Neuron (in vitro differentiated cells): ENCODE results near the gene OSBPL2.

Experiments used
- H2AFZ ChIP-seq: one replicate; pipeline ENCODE4 v1.6.1; 2013; ENCODE audit warnings: low read depth, mild to moderate bottlenecking, inconsistent platforms, low read length, moderate library complexity
- H3K27me3 ChIP-seq: one replicate; pipeline ENCODE4 v1.6.1; 2013; ENCODE audit warnings: low read length; ENCODE audit not compliant: insufficient read depth
- H3K36me3 ChIP-seq: one replicate; pipeline ENCODE4 v1.6.1; 2013; ENCODE audit warnings: low read length; ENCODE audit not compliant: insufficient read depth
- H3K4me1 ChIP-seq: one replicate; pipeline ENCODE4 v1.6.1; 2013; ENCODE audit warnings: low read length; ENCODE audit not compliant: insufficient read depth
- H3K4me3 ChIP-seq: 2 replicates; pipeline ENCODE4 v1.5.1; 2013; ENCODE audit warnings: mild to moderate bottlenecking, low read length, moderate library complexity
- H3K9me3 ChIP-seq: one replicate; pipeline ENCODE4 v1.6.1; 2013; ENCODE audit warnings: low read length

OSBPL2 gene

DNA sequence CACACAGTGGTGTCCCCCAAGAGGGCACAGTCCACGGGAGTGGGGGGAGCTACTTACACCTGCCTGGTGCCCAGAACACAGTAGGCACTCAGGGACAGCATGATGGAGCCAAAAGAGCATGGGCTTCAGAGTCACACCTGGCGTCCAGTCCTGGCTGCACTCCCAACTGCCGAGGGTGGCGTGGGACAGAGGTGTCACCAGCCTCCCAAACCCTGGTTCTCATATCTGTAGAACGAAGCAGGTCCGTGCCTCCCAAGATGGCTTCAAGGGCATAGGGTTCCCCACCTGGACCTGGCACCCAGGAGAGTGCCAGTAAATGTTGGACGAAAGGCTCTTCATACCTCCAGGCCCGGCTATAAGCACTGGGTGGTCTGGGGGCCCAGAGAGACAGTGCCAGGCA lies 27.1 kb upstream of the OSBPL2 start:
- Histone ChIP-seq H2AFZ (no peak overlapping the region), H3K9me3 (no peaks in the 10 kb centered on the region), H3K4me3 (no peak overlapping the region), H3K4me1 (peaks cover 9% of the 10 kb centered on the region), H3K27me3 (no peaks in the 10 kb centered on the region), H3K36me3 (no peaks in the 10 kb centered on the region)

DNA sequence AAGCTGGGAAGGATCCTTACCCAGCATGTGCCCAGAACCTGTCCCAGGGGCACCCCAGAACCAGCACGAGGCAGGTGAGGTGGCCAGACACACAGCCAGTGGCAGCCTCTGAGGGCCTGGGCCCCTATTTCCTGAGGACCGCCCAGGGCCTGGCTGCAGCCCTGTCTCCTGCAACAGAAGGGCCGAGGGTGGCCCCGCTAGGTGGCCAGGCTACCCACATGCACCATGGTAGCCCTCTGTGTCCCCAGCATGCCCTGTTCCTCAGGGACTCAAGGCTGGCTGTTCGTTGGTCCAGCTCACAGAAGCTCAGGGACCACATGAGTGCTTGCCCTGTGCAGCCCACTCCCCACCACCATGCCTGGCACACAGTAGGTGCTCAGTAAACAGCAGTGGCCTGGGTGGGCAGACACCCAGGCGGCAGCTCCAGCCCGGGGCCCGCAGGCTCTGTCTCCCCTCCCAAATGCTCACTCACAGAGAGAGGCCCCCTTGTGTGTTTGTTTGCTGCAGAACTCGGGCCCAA lies 26.5 kb upstream of the OSBPL2 start:
- H3K27me3 ChIP-seq: no peaks in the 10 kb centered on the region
- H2AFZ ChIP-seq: peak overlapping the region; percentile 7
- no peaks in the 10 kb centered on the region for H3K9me3 ChIP-seq
- peaks cover 9% of the 10 kb centered on the region for H3K4me1 ChIP-seq
- no peaks in the 10 kb centered on the region for H3K36me3 ChIP-seq
- no peak overlapping the region for H3K4me3 ChIP-seq

DNA sequence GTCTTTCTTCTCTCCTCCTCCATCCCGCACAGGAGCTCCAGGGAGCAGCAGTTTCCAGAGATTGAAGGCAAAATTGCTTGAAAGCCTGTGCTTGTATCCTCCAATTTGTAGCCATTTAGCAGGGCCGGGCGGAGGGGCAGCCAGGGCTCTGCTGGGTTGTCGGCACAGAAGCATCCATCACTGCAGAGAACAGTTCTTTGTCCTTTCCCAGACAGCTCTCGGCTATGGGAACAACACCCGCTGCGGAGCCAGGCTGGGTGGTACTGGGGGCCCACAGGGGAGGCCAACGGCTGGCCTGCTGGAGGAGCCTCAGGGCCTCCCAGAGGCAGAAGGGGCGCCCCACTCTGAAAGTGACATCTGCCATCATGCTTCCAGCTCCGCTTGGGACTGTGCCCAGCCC lies 26.0 kb upstream of the OSBPL2 start:
- Histone ChIP-seq H3K4me1 (peaks cover 9% of the 10 kb centered on the region), H3K27me3 (no peaks in the 10 kb centered on the region), H3K4me3 (no peak overlapping the region), H3K9me3 (no peaks in the 10 kb centered on the region), H2AFZ (peak overlapping the region; percentile 7), H3K36me3 (no peaks in the 10 kb centered on the region)

DNA sequence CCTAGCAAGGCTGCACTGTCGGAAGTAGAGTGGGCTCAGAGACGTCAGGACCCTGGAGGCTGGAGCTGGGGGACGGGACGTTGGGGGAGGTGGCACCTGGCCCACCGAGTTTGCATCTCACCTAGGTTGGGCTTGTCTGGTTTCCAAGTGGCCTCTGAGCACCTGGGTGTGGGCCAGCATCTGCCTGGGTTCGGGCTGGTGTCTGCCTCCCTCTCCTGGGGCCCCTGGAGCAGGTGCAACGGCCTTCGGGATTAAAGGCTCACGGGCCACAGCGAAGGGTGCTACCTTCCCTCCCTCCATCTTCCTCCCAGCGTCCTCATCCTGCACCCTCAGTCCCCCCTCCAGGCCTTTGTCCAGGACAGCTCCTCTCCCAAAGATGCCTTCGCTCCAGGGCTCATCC lies 24.3 kb upstream of the OSBPL2 start:
- H3K27me3 ChIP-seq: peaks cover 8% of the 10 kb centered on the region
- no peaks in the 10 kb centered on the region for H3K9me3 ChIP-seq
- H3K4me3 ChIP-seq: no peak overlapping the region
- no peaks in the 10 kb centered on the region for H3K36me3 ChIP-seq
- H3K4me1 ChIP-seq: peaks cover 18% of the 10 kb centered on the region
- no peak overlapping the region for H2AFZ ChIP-seq

DNA sequence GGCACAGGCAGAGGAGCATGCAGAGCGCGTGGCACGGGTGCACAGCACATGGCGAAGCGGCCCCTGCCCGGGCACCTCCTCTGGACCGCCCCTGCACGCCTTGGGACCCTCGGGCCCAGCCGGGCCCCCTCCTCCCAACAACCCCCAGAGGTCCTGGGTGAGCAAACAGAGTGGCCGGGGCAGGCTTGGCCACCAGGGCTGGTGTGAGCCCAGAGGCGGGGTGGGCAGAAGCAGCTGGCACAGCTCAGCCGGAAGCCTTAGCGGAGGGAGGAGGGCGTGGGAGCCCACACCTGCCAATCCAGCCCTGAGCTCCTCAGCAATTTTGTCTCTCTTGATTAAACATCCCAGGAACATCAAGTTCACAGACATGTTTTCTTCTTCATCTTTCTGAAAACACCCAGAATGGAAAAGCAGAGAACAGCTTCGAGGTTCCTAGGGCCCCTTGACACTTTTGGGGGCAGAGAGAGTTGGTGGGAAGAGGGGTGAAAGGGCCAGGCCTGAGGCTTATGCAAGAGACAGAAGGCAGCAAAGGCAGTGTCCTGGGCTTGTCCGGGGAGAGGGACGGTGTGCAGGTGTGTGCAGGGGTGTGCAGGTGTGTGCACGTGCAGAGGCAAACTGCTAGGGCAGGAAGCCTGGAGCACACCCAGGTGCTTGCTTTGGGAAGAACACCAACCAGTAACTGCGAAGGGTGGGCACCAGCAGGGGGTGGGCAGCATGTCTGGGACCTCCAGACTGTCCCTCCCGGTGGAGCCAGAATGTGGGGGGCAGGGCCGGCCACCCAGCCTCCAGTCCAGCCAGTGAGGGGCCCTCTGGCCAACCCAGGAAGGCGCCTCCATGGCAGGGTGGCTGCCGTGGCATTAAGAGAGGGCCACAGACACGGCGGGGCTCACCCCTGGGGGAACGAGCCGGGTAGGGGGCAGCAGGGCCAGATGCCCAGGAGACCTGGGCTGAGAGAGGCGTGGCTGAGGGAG lies 23.0 kb upstream of the OSBPL2 start:
- Histone ChIP-seq H3K27me3 (peaks cover 8% of the 10 kb centered on the region), H3K4me1 (peaks cover 22% of the 10 kb centered on the region), H3K36me3 (no peaks in the 10 kb centered on the region), H2AFZ (no peak overlapping the region), H3K9me3 (no peaks in the 10 kb centered on the region), H3K4me3 (no peak overlapping the region)

DNA sequence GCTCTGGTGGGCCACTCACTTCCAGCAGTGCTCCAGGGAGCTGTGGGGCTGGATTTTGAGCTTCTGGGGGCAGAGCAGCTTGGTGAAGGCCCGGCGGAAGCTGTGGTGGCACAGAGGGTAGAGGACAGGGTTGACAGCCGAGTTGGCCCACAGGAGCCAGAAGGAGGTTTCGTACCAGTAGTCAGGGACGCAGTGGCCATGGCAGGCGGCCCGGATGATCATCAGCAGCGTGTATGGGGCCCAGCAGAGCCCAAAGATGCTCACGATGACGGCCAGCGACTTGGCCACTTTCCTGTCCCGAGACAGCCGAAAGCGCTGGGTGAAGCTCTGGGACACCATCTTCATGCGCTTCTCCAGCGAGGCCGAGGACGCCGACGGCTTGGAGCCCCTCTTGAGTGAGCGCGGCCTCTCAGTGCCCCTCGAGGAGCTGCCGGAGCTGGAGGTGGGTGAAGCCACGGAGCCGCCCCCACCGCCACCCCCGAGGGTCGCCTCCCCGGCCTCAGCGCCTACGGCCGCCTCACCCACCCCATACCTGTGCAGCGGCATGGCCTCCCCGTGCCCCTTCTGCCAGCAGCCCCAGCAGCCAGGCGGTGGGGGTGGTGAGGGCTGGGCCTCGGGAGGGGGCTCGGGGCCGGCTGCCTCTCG lies 22.2 kb upstream of the OSBPL2 start:
- Histone ChIP-seq H2AFZ (no peak overlapping the region), H3K4me3 (no peak overlapping the region), H3K27me3 (peaks cover 12% of the 10 kb centered on the region), H3K36me3 (no peaks in the 10 kb centered on the region), H3K4me1 (peaks cover 30% of the 10 kb centered on the region), H3K9me3 (no peaks in the 10 kb centered on the region)

DNA sequence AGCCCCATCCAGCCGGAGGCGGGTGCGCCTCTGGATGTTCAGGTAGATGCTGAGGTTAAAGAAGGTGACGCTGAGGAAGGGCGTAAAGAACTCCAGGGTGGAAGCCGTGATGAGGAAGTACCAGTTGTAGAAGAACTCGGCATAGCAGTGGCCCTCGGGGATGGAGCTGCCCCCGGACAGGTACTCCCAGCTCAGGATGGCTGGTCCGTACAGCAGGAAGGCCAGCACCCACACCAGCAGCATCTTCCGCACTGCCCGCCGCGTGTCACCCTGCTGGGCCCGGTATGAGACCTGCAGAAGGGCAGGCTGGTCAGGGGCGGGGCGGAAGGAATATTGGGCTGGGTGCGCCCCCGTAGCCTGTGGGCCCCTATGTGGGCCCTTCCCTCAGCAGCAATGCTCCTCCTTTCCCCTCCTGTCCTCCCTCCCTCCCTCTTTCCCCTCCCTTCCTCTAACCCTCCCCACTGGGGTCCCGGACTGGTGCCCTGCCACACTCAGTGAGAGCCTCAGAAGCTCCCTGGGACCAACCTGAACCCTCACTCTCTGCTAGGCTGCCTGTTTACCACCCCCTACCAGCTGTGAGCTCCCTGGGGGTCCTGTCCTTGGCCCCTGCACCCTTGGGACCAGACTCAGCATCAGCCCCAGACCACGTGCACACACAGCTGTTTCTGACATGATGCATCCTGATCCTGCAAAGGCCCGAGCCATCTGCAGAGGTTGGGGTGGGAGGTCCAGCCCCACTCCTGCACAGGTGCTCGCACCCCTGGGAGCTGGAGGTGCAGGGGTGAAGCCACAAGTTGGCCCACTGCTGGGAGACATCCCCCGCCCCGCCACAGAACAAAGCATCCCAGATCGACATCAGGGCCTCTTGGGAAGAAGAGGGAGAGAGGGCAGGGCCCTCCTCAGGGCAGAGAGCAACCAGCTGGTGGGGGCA lies 21.4 kb upstream of the OSBPL2 start:
- H2AFZ ChIP-seq: no peak overlapping the region
- H3K4me3 ChIP-seq: no peak overlapping the region
- H3K36me3 ChIP-seq: no peaks in the 10 kb centered on the region
- H3K9me3 ChIP-seq: no peaks in the 10 kb centered on the region
- peaks cover 34% of the 10 kb centered on the region for H3K4me1 ChIP-seq
- peaks cover 20% of the 10 kb centered on the region for H3K27me3 ChIP-seq

DNA sequence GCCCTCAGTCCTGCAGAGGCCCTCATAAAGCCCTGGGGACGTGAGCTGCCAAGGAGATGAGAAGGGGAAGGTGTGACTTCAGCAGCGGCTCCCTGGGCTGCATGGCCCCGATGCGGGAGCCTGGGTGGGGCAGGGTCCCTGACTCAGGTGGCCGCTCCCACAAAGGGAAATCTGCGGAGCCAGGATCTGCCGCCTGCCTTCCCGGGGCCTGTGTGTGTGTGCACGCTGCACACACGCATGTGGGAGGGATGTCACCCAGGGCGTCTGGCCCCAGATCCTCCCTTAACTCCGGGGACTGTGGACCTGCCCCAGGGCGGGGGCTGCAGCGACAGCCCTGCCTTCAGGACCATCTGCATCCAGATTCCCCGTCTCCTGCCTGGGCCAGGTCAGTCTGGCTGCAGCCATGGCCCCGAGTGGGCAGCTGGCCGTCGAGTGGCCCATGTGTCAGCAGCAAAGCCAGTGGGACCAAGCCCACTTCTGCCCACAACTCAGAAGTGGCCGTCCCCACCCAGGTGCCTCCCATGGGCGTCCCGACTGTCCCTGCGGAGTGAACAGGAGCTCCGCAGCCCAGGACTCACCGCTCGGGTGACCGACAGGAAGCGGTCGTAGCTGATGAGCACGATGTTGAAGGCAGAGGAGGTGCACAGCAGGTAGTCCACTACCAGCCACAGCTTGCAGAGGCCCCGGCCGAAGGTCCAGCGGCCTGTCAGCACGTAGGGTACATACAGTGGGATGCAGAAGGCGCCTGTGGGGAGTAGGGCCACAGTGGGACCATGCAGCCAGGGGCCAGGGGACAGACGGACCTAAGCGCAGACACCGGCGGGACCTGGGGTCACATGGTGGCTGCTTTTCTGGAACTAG lies 20.2 kb upstream of the OSBPL2 start:
- peaks cover 26% of the 10 kb centered on the region for H3K4me1 ChIP-seq
- no peak overlapping the region for H3K4me3 ChIP-seq
- H3K36me3 ChIP-seq: no peaks in the 10 kb centered on the region
- no peaks in the 10 kb centered on the region for H3K9me3 ChIP-seq
- H3K27me3 ChIP-seq: peaks cover 32% of the 10 kb centered on the region
- H2AFZ ChIP-seq: no peak overlapping the region

DNA sequence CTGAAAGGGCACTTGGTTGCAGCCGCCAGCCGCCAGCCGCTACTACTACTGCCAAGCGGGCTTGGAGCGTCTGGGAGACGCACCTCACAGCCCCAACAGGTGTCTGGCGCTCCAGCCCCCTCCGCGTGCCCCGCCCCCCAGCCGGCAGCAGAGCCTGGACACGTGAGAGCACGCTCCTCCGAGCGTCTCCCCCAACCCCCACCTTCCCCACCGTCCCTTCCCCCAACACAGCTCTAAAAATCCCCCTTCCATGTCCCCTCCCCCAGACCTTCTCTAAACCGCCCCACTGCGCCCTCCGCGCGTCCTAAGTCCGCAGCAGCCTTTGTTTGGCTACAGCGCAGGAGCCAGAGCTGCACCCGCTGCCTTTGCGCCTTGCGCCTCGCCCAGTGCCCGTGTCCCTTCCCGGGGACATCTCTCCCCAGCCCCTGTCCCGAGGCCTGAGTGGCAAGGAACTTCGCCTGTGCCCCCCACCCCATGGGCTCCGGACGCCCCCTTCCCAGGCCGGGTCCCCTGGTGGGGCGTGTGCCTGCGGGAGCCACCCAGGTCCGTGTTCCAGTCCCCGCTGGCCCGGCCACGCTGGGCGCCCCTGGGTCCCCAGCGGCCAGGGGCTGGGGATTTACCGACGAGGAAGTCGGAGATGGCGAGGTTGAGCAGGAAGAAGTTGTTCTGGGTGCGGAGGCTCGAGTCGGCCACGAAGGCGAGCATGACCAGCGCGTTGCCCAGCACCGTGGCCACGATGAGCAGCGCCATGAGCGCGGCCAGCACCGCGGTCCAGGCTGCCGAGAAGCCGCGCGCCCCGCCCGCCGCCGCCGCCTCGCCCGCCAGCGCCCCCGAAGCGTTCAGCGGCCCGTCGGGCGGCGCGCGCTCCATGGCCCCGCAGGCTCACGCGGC lies 19.0 kb upstream of the OSBPL2 start:
- no peaks in the 10 kb centered on the region for H3K9me3 ChIP-seq
- H3K27me3 ChIP-seq: peaks cover 43% of the 10 kb centered on the region
- H2AFZ ChIP-seq: peak overlapping the region; percentile 58
- peak overlapping the region; percentile 56 for H3K4me3 ChIP-seq
- no peaks in the 10 kb centered on the region for H3K36me3 ChIP-seq
- peaks cover 26% of the 10 kb centered on the region for H3K4me1 ChIP-seq

DNA sequence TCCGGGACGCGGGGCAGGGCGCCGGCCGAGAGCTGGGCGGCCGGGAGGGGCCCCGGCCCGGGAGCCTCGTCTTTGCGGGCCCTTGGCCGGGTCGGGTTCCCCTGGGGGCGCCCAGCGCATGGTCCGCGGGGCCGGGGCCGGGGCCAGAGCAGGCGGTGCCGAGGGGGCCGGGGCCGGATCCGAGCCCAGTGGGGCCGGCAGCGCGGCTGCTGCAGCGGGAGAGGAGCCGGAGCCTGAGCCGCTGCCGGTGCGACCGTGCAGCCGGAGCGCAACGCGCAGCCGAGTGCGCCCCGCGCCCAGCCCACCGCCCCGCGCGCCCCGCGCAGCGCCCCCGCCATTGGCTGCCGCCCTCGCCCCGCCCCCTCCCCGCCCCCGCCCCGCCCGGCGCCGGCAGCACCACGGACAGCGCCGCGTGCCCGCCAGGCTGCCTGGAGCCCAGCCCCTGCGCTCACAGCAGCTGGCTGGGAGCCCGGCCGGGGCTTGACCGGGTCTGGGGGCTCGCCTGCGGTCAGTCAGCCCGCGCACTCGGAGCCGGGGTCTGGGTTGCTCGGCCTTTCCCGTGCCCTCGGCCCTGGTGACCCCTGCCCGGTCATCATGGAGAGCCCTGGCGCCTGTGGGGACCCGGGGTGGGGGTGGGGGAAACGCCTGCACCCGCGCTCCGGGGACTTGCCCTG lies 18.2 kb upstream of the OSBPL2 start, which contains the start of gene HRH3:
HRH3 (minus strand) TSS at position 287 of the 674 bp plus-strand sequence. CDS start 308 bp downstream, outside the sequence.
- peaks cover 50% of the 10 kb centered on the region for H3K27me3 ChIP-seq
- H3K4me1 ChIP-seq: peaks cover 26% of the 10 kb centered on the region

More for the DNA sequence above, 18.2 kb upstream of the OSBPL2 start, which contains the start of gene HRH3:
- H3K36me3 ChIP-seq: no peaks in the 10 kb centered on the region
- H3K4me3 ChIP-seq: peak within 1 kb of the TSS; percentile 56
- peak within 1 kb of the TSS; percentile 58 for H2AFZ ChIP-seq
- H3K9me3 ChIP-seq: no peaks in the 10 kb centered on the region
